ENCODE data around the gene PRDX3.

GRCh38 chr10:119149157-119149556 lies 29.5 kb downstream of the PRDX3 start:
- TF ChIP-seq CTCF (IDR thresholded peaks at IDR 0.05) (no peak), POLR2A (IDR thresholded peaks at IDR 0.05) (no peak)

All from uterus (tissue), 2 donors.